NT2/D1 (cell line): ENCODE data around the gene ARHGAP45.

Experiments used
- YY1 ChIP-seq: IDR thresholded peaks from 2 replicates; pipeline ENCODE4 v1.6.1; 2011; ENCODE audit not compliant: insufficient read length, insufficient read depth
- ZNF274 ChIP-seq: IDR thresholded peaks from 2 replicates; pipeline ENCODE4 v1.6.1; 2011; ENCODE audit warnings: mild to moderate bottlenecking, low read depth, low read length

DNA sequence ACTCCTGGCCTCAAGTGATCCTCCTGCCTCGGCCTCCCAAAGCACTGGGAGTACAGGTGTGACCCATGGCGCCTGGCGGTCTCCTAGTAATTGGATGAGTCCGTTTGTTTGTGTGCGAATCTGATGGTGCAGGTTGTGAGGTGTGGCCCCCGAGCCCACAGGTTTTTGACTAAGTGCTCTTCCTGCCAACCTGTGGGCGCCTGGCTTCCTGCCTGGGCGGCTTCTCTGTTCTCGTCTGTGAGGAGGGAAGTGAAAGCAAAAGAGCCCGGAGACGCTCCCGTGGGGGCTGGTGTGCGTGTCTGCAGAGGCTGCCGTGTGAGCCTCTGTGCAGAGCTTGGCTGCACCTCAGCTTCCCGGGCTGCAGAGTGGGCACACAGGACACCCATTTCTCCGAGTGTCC, 10.0 kb downstream of the ARHGAP45 start:
- TF ChIP-seq YY1 (no peak), ZNF274 (no peak)
